GM12878 (cell line): ENCODE measurements around the gene TAF4. TPM values are rescaled to one million over a fixed set of nuclear protein-coding genes. Genes with fewer than 3 reads are reported as not detected.

Experiments used
- ATAC-seq: fragments of 200-7000 bp; cut with Tn5 transposase; 3 replicates; pipeline ENCODE4 v1.9.1; 2020; ENCODE audit warnings: mild to moderate bottlenecking, moderate library complexity
- BruUV-seq: library from RNA; stranded (reverse); fragments of 400-500 nt; replicated peaks from 2 replicates; lab custom pipeline; 2021; lab: Mats Ljungman, UMichigan
- CTCF ChIA-PET: fragments of 300-600 bp; sonication (Branson Sonifier 250); formaldehyde crosslinking; extraction: SDS; loops from one replicate; lab custom pipeline; 2021; ENCODE audit warnings: inconsistent platforms; lab: Yijun Ruan, JAX
- POLR2A ChIA-PET: fragments of 350-600 bp; formaldehyde crosslinking; extraction: SDS; loops from one replicate; lab custom pipeline; 2021; ENCODE audit warnings: inconsistent platforms; lab: Charles Lee
- RAD21 ChIA-PET: fragments of 300-600 bp; sonication (Branson Sonifier 250); formaldehyde crosslinking; loops from one replicate; lab custom pipeline; 2023; ENCODE audit warnings: antibody characterized with exemption; ENCODE audit not compliant: unreplicated experiment; lab: Charles Lee
- SMC1A ChIA-PET: fragments of 300-600 bp; sonication (Branson Sonifier 250); formaldehyde crosslinking; loops from one replicate; lab custom pipeline; 2023; ENCODE audit not compliant: unreplicated experiment, uncharacterized antibody; lab: Charles Lee
- DNase-seq: peaks from one replicate; pipeline ENCODE4 v3.0.0-alpha.2; 2011; ENCODE audit warnings: low read depth, low spot score
- FAIRE-seq: peaks from 3 replicates; lab custom pipeline; 2011; peaks lifted over from hg19 to GRCh38; lab: Jason Lieb, UNC
- H2AFZ ChIP-seq: 2 replicates; pipeline ENCODE4 v1.6.0; 2011; ENCODE audit warnings: low read depth, low read length, control low read depth; ENCODE audit not compliant: control insufficient read depth
- H3K27ac ChIP-seq: 2 replicates; pipeline ENCODE4 v1.5.1; 2011; ENCODE audit warnings: control low read depth; ENCODE audit not compliant: control insufficient read depth, insufficient read depth
- H3K27me3 ChIP-seq, 2 experiments: replicated peaks in 1 of 2; 2 replicates each; pipeline versions ENCODE4 v1.6.0 to v1.6.1; 2011; ENCODE audit warnings: low read length in 1 of 2; ENCODE audit not compliant: control insufficient read depth in 2 of 2, insufficient read depth in 2 of 2
- H3K36me3 ChIP-seq, 2 experiments: 2 replicates each; pipeline ENCODE4 v1.5.1; 2011; ENCODE audit warnings: low read length in 1 of 2; ENCODE audit not compliant: control insufficient read depth in 2 of 2, insufficient read depth in 2 of 2
- H3K4me1 ChIP-seq: 2 replicates; pipeline ENCODE4 v1.6.1; 2011; ENCODE audit warnings: mild to moderate bottlenecking, low read length, moderate library complexity, mixed read lengths; ENCODE audit not compliant: control insufficient read depth, insufficient read depth
- H3K4me2 ChIP-seq: 2 replicates; pipeline ENCODE4 v1.6.0; 2011; ENCODE audit warnings: control low read depth; ENCODE audit not compliant: control insufficient read depth, insufficient read depth
- H3K4me3 ChIP-seq: fragments of 200-600 bp; sonication (generic); 2 replicates; pipeline ENCODE4 v1.5.1; 2016
- H3K79me2 ChIP-seq: 2 replicates; pipeline ENCODE4 v1.6.0; 2011; ENCODE audit warnings: low read length; ENCODE audit not compliant: control insufficient read depth, insufficient read depth
- H3K9ac ChIP-seq: 2 replicates; pipeline ENCODE4 v1.8.0; 2011; ENCODE audit warnings: low read length, control low read depth, mixed read lengths; ENCODE audit not compliant: control insufficient read depth, insufficient read depth
- H3K9me3 ChIP-seq: replicated peaks from 3 replicates; pipeline ENCODE4 v1.5.1; 2011; ENCODE audit warnings: mild to moderate bottlenecking, low read length; ENCODE audit not compliant: control insufficient read depth, insufficient read depth
- H4K20me1 ChIP-seq: 2 replicates; pipeline ENCODE4 v1.6.0; 2011; ENCODE audit not compliant: control insufficient read depth, insufficient read depth
- CHD1 ChIP-seq: IDR thresholded peaks from 2 replicates; pipeline ENCODE4 v1.6.1; 2012; ENCODE audit warnings: low read depth, low read length, improper control_type of control experiment
- EED ChIP-seq: sonication (generic); IDR thresholded peaks from 2 replicates; pipeline ENCODE4 v1.6.1; 2016; ENCODE audit warnings: antibody characterized with exemption, low read depth
- IRF4 ChIP-seq: IDR thresholded peaks from 2 replicates; pipeline ENCODE4 v1.6.1; 2011; ENCODE audit warnings: low read depth, low read length
- MTA2 ChIP-seq: fragments of 450-650 bp; IDR thresholded peaks from 2 replicates; pipeline ENCODE4 v1.6.1; 2016; ENCODE audit warnings: low read depth, mild to moderate bottlenecking, moderate library complexity
- TBL1XR1 ChIP-seq: IDR thresholded peaks from 2 replicates; pipeline ENCODE4 v1.6.1; 2012; ENCODE audit warnings: low read depth, low read length, improper control_type of control experiment
- ZSCAN29 ChIP-seq: fragments of 450-650 bp; IDR thresholded peaks from 2 replicates; pipeline ENCODE4 v1.6.1; 2017; ENCODE audit warnings: mild to moderate bottlenecking, moderate library complexity
- WGBS: methylation state at CpG from one replicate; pipeline ENCODE4 v1.1.6; 2016; ENCODE audit warnings: low lambda C conversion rate; ENCODE audit not compliant: insufficient replicate concordance, insufficient coverage; ENCODE audit errors: missing lambda C conversion rate; 5-methylcytosine and 5-hydroxymethylcytosine counted together
- in situ Hi-C: fragments of 300-500 bp; cut with MboI; formaldehyde crosslinking; loops from 9 replicates; pipeline ENCODE4 v1.14.3; 2018; ENCODE audit warnings: mixed read lengths
- intact Hi-C: fragments of 100-400 bp; cut with micrococcal nuclease; formaldehyde crosslinking; loops from one replicate; pipeline ENCODE4 v1.14.2; 2022; ENCODE audit not compliant: unreplicated experiment
- polyA plus RNA-seq, 11 experiments: library from polyadenylated mRNA; depleted of rRNA in 4 of 11; unstranded in 6 of 11; stranded (reverse) in 5 of 11; fragments of >200 nt; fragmentation: Nextera tagmentation in 4 of 11; fragmentation: Illumina TruSeq in 1 of 11; extraction: Ambion mirVana in 4 of 11; extraction: Trizol in 1 of 11; gene quantifications; 1 replicate in 1 of 11; 2 replicates in 10 of 11; pipeline versions ENCODE4 v1.2.1 to v1.2.3, GENCODE V29; 2011 to 2016; ENCODE audit warnings: inconsistent platforms in 2 of 11, missing spikeins in 2 of 11, low read depth in 1 of 11
- total RNA-seq, 4 experiments: library from RNA; depleted of rRNA in 3 of 4; stranded (reverse); fragments of >200 nt in 3 of 4; fragmentation: Illumina TruSeq in 1 of 4; extraction: Trizol in 1 of 4; gene quantifications; 2 replicates each; pipeline versions ENCODE4 v1.2.1 to v1.2.3, GENCODE V29; 2013 to 2021
- TF ChIP-seq, protein P1 (sequence below): IDR thresholded peaks from 2 replicates; pipeline ENCODE4 v1.6.1; 2012; ENCODE audit warnings: mild to moderate bottlenecking, low read depth, low read length
- TF ChIP-seq, protein P2 (sequence below): fragments of 450-650 bp; IDR thresholded peaks from 2 replicates; pipeline ENCODE4 v1.6.1; 2016; ENCODE audit warnings: mild to moderate bottlenecking

TAF4 gene
- total and polyA plus RNA-seq, 10 of the 15 experiments (the other 5 are each of a cell fraction or from before 2014, with no cell fraction given), result 0.39 to 16.9 (median 3.4) TPM

DNA sequence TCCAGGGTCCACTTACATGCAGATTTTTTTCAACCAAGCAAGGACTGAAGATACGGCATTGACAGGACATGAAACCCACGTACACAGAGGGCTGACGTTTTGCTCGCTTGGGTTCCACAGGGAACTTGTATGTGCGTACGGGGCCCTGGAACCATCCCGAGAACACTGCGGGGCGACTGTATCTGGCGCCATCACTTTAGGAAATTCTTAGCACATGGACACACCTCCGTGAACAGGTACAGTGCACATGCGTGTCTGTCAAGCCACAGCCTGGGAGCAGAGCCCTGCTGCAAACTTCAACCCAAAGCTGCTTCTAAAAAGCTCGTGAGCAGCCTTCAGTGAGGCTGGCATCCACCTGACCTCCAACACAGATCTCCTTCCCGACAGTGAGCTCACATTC is 37.3 kb downstream of the TAF4 start:
- no peaks in the 10 kb centered on the region for H3K27me3 ChIP-seq
- no peak overlapping the region for H2AFZ ChIP-seq
- ChIA-PET RAD21 (no interaction called here), CTCF (interaction anchor here (1.0 kb wide), 1 partner anchor 113 kb away, joined by 4 read pairs; no protein-coding TSS in a partner anchor), POLR2A (no interaction called here), SMC1A (interaction anchor here (1.2 kb wide), 1 partner anchor 17 kb away, joined by 4 read pairs; no protein-coding TSS in a partner anchor)
- in situ Hi-C loops (no loop called here), intact Hi-C loops (no loop called here)
- no peaks in the 10 kb centered on the region; the same call in 2 of the 3 replicates for H3K9me3 ChIP-seq
- no peak overlapping the region for H3K4me2 ChIP-seq
- peaks cover 29% of the 10 kb centered on the region for H3K79me2 ChIP-seq
- H3K4me1 ChIP-seq, result peaks cover 22% of the 10 kb centered on the region
- ATAC-seq (no peak), FAIRE-seq (no peak), DNase-seq (no peak)
- peaks cover 3% of the 10 kb centered on the region; the same call in 1 of the 2 replicates for H4K20me1 ChIP-seq
- no peak overlapping the region for H3K27ac ChIP-seq
- no peak overlapping the region for H3K4me3 ChIP-seq
- no peak overlapping the region for H3K9ac ChIP-seq
- 99% methylated on average over 14 of the region's 14 CpGs for WGBS
- TF ChIP-seq CHD1, result no peak
- TF ChIP-seq TBL1XR1, result no peak
- H3K36me3 ChIP-seq, result peaks cover 0 to 2% of the 10 kb centered on the region in 2 experiments; a peak in 2 of 4 replicates
- BruUV-seq, result no TSS peak

DNA sequence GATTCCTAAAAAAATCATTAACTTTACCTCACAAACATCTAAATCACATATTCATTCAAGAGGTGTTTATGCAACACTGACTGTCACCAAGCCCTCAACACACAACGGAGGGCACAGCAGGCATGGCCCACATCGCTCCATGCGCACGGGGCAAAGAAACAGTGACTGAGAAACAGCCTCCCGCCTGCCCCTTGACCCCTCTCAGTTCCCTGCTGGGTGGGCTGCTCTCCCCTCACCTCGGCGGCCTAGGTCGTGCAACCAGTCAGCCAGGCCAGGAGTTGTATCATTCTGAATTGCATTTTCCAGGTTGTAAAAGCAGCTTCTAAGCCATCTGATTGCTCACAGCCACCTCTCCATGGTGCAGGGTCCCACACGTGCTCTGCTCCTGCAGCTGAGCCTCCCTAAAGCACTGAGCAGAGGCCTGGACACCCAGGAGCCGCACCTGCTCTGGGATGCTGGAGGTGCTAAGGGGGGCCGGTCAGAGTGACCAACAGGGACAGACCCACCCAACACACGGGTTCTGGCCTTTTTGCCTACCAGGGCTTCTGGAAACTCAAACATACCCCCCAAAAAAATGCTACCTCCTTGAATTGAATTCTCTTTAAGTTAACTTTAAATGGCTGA is 37.9 kb downstream of the TAF4 start:
- TF ChIP-seq EED (no peak), MTA2 (no peak), ZSCAN29 (no peak), IRF4 (no peak)
- TF ChIP-seq, protein P1, sequence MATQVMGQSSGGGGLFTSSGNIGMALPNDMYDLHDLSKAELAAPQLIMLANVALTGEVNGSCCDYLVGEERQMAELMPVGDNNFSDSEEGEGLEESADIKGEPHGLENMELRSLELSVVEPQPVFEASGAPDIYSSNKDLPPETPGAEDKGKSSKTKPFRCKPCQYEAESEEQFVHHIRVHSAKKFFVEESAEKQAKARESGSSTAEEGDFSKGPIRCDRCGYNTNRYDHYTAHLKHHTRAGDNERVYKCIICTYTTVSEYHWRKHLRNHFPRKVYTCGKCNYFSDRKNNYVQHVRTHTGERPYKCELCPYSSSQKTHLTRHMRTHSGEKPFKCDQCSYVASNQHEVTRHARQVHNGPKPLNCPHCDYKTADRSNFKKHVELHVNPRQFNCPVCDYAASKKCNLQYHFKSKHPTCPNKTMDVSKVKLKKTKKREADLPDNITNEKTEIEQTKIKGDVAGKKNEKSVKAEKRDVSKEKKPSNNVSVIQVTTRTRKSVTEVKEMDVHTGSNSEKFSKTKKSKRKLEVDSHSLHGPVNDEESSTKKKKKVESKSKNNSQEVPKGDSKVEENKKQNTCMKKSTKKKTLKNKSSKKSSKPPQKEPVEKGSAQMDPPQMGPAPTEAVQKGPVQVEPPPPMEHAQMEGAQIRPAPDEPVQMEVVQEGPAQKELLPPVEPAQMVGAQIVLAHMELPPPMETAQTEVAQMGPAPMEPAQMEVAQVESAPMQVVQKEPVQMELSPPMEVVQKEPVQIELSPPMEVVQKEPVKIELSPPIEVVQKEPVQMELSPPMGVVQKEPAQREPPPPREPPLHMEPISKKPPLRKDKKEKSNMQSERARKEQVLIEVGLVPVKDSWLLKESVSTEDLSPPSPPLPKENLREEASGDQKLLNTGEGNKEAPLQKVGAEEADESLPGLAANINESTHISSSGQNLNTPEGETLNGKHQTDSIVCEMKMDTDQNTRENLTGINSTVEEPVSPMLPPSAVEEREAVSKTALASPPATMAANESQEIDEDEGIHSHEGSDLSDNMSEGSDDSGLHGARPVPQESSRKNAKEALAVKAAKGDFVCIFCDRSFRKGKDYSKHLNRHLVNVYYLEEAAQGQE, result no peak
- TF ChIP-seq, protein P2, sequence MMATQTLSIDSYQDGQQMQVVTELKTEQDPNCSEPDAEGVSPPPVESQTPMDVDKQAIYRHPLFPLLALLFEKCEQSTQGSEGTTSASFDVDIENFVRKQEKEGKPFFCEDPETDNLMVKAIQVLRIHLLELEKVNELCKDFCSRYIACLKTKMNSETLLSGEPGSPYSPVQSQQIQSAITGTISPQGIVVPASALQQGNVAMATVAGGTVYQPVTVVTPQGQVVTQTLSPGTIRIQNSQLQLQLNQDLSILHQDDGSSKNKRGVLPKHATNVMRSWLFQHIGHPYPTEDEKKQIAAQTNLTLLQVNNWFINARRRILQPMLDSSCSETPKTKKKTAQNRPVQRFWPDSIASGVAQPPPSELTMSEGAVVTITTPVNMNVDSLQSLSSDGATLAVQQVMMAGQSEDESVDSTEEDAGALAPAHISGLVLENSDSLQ, result no peak
- H3K27ac ChIP-seq, result no peak overlapping the region
- no peak overlapping the region for H2AFZ ChIP-seq
- in situ Hi-C loops, result no loop called here
- DNase-seq (no peak), ATAC-seq (no peak), FAIRE-seq (no peak)
- H3K36me3 ChIP-seq, result peaks cover 0 to 2% of the 10 kb centered on the region in 2 experiments; a peak in 2 of 4 replicates
- no peaks in the 10 kb centered on the region for H3K27me3 ChIP-seq
- no peak overlapping the region for H3K4me3 ChIP-seq
- SMC1A ChIA-PET, result no interaction called here
- H4K20me1 ChIP-seq, result no peaks in the 10 kb centered on the region; the same call in 1 of the 2 replicates
- WGBS, result 96% methylated on average over 12 of the region's 12 CpGs
- intact Hi-C loops, result no loop called here
- POLR2A ChIA-PET, result no interaction called here
- H3K4me1 ChIP-seq, result peaks cover 22% of the 10 kb centered on the region
- RAD21 ChIA-PET, result no interaction called here
- BruUV-seq, result no TSS peak
- no peaks in the 10 kb centered on the region; the same call in 2 of the 3 replicates for H3K9me3 ChIP-seq
- peaks cover 25% of the 10 kb centered on the region for H3K79me2 ChIP-seq
- no peak overlapping the region for H3K9ac ChIP-seq
- no peak overlapping the region for H3K4me2 ChIP-seq
- CTCF ChIA-PET, result no interaction called here
